Esophagus muscularis mucosa (tissue), 4 donors: Measurements from ENCODE around the gene SNX15. TPM values are rescaled to one million over a fixed set of nuclear protein-coding genes. Genes with fewer than 3 reads are reported as not detected.

ENCODE experiments used
- DNase-seq: peaks from one replicate; pipeline ENCODE4 v3.0.0-alpha.2; 2017; ENCODE audit errors: extremely low spot score
- H3K27ac ChIP-seq, 4 donors: fragments of 200-600 bp; sonication (generic); replicated peaks in 1 of 4; 1 replicate in 3 of 4; 2 replicates in 1 of 4; pipeline ENCODE4 v1.5.1; 2016 to 2019; ENCODE audit warnings: mild to moderate bottlenecking in 1 of 4
- H3K27me3 ChIP-seq, 4 donors: fragments of 200-600 bp; sonication (generic); one replicate each; pipeline versions ENCODE4 v1.5.1 to v1.6.0; 2016 to 2019
- H3K36me3 ChIP-seq, 4 donors: fragments of 200-600 bp; sonication (generic); one replicate each; pipeline ENCODE4 v1.5.1; 2016 to 2019
- H3K4me1 ChIP-seq, 4 donors: fragments of 200-600 bp; sonication (generic); one replicate each; pipeline ENCODE4 v1.5.1; 2016 to 2019
- H3K4me3 ChIP-seq, 4 donors: fragments of 200-600 bp; sonication (generic); 1 replicate in 2 of 4; 2 replicates in 2 of 4; pipeline ENCODE4 v1.5.1; 2016 to 2019; ENCODE audit warnings: mild to moderate bottlenecking in 4 of 4, moderate library complexity in 1 of 4
- H3K9me3 ChIP-seq, 4 donors: fragments of 200-600 bp; sonication (generic); 1 replicate in 3 of 4; 2 replicates in 1 of 4; pipeline ENCODE4 v1.5.1; 2016 to 2019
- EP300 ChIP-seq: sonication (generic); formaldehyde crosslinking; IDR thresholded peaks from one replicate; pipeline ENCODE4 v1.6.1; 2017; ENCODE audit warnings: antibody characterized with exemption
- POLR2A ChIP-seq: fragments of 450-650 bp; IDR thresholded peaks from one replicate; pipeline ENCODE4 v1.6.1; 2017; ENCODE audit warnings: antibody characterized with exemption, moderate library complexity, mild to moderate bottlenecking, low read depth
- POLR2AphosphoS5 ChIP-seq, 2 donors: sonication (generic); formaldehyde crosslinking; IDR thresholded peaks; one replicate each; pipeline ENCODE4 v1.6.1; 2017; ENCODE audit warnings: antibody characterized with exemption in 2 of 2
- WGBS: methylation state at CpG from one replicate; pipeline ENCODE4 v1.1.5; 2018; 5-methylcytosine and 5-hydroxymethylcytosine counted together
- intact Hi-C: fragments of 100-400 bp; cut with DNase I; formaldehyde crosslinking; loops from one replicate; pipeline ENCODE4 v1.15.1; 2023
- total RNA-seq, 4 donors: library from RNA; depleted of rRNA; stranded (reverse); fragments of >200 nt; gene quantifications; one replicate each; pipeline versions ENCODE4 v1.1.0 to v1.2.1, GENCODE V29; 2016
- TF ChIP-seq, protein P1 (sequence below), 3 experiments: fragments of 200-600 bp in 2 of 3; fragments of 450-650 bp in 1 of 3; sonication (generic) in 2 of 3; IDR thresholded peaks; one replicate each; pipeline ENCODE4 v1.5.1; 2017 to 2019; ENCODE audit warnings: antibody characterized with exemption in 3 of 3, mild to moderate bottlenecking in 2 of 3, moderate library complexity in 1 of 3

SNX15 gene
- total RNA-seq, 4 donors from 2014 or later = 21.2 to 57.1 (median 33.1) TPM

DNA sequence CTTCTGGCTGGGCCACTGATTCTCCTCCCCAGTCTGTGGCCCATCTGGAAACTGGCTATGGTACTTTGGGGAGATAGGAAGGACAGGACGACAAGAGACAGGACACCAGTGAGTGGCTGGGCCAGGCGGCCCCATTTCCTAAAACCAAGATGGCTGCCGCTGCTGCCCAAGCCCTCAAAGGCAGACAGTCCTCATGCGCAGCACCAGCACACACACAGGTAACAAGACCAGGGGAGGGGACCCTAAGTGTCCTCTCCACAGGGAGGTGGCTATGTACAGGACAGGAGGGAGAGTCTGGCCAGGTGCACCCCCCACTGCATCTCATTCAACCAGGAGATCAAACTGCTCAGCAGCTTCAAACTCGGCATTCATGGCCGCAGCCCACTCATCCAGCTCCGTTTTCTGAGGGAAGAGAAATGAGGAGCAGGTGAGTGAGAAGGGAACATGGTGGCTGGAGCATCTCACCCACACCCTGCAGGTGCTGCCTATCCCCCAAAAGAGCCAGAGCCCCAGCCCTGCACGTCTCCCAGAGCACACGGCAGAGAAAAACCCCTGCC is 51.6 kb downstream of the SNX15 start:
- no peak for DNase-seq
- intact Hi-C loops = no loop called here
- H3K4me3 ChIP-seq = no peak overlapping the region
- H3K27me3 ChIP-seq = no peaks in the 10 kb centered on the region
- peaks cover 6 to 8% (median 8%) of the 10 kb centered on the region in 4 donors for H3K4me1 ChIP-seq
- H3K36me3 ChIP-seq = no peaks in the 10 kb centered on the region
- H3K27ac ChIP-seq = no peak overlapping the region
- H3K9me3 ChIP-seq = no peaks in the 10 kb centered on the region
- TF ChIP-seq POLR2AphosphoS5 (IDR thresholded peaks at IDR 0.05) (no peak), EP300 (no peak), POLR2A (no peak)
- TF ChIP-seq, protein P1, sequence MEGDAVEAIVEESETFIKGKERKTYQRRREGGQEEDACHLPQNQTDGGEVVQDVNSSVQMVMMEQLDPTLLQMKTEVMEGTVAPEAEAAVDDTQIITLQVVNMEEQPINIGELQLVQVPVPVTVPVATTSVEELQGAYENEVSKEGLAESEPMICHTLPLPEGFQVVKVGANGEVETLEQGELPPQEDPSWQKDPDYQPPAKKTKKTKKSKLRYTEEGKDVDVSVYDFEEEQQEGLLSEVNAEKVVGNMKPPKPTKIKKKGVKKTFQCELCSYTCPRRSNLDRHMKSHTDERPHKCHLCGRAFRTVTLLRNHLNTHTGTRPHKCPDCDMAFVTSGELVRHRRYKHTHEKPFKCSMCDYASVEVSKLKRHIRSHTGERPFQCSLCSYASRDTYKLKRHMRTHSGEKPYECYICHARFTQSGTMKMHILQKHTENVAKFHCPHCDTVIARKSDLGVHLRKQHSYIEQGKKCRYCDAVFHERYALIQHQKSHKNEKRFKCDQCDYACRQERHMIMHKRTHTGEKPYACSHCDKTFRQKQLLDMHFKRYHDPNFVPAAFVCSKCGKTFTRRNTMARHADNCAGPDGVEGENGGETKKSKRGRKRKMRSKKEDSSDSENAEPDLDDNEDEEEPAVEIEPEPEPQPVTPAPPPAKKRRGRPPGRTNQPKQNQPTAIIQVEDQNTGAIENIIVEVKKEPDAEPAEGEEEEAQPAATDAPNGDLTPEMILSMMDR (IDR thresholded peaks at IDR 0.05) = no peak
- 92% methylated on average over 9 of the region's 9 CpGs for WGBS

DNA sequence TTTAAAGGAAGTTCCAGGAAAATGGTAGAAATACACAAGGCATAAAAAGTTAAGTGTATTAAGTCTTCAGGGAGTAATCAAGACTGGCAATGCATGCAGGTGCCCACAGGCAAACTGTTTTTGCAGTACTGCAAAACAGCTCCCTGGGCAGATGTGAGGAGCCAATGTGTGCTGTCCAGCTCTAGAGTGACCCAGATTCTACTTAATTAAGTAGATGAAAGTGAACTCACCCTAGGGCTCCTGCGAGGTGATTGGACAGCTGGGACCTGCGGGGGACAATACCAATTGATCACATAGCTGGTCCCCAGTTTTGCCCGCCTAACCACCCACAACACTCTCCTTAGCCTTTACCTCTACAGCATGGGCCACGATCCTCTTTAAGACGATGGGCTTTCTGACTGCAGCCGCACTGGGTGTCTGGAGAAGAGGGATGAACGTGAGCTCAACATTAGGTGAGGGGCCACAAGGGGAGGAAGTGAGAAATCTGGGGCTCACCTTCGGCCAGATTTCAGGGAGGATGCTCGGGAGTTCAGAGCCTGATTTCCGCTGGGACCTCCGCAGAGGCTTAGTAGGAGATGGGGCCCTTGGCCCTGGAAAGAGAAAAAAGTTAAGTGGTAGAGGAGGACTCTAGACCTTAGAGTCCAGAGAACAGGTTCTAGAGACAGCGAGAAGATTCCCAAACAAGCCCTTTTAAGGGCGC is 56.0 kb downstream of the SNX15 start:
- peaks cover 17 to 24% (median 21%) of the 10 kb centered on the region in 4 donors for H3K4me1 ChIP-seq
- TF ChIP-seq POLR2AphosphoS5 (IDR thresholded peaks at IDR 0.05) (no peak), EP300 (no peak), POLR2A (no peak)
- TF ChIP-seq, protein P1 (IDR thresholded peaks at IDR 0.05) = no peak
- H3K27me3 ChIP-seq = no peaks in the 10 kb centered on the region
- DNase-seq = no peak
- H3K27ac ChIP-seq = peak overlapping the region; percentile 90 to 97 (median 92)
- peak overlapping the region; percentile 64 to 93 (median 83) for H3K4me3 ChIP-seq
- peaks cover 15 to 34% (median 32%) of the 10 kb centered on the region in 4 donors for H3K36me3 ChIP-seq
- WGBS = 7% methylated on average over 13 of the region's 13 CpGs
- intact Hi-C loops = loop anchor here (5.0 kb wide), 2 partner anchors 36 to 71 kb away; partner anchors contain the start of gene ARL2
- no peaks in the 10 kb centered on the region for H3K9me3 ChIP-seq

DNA sequence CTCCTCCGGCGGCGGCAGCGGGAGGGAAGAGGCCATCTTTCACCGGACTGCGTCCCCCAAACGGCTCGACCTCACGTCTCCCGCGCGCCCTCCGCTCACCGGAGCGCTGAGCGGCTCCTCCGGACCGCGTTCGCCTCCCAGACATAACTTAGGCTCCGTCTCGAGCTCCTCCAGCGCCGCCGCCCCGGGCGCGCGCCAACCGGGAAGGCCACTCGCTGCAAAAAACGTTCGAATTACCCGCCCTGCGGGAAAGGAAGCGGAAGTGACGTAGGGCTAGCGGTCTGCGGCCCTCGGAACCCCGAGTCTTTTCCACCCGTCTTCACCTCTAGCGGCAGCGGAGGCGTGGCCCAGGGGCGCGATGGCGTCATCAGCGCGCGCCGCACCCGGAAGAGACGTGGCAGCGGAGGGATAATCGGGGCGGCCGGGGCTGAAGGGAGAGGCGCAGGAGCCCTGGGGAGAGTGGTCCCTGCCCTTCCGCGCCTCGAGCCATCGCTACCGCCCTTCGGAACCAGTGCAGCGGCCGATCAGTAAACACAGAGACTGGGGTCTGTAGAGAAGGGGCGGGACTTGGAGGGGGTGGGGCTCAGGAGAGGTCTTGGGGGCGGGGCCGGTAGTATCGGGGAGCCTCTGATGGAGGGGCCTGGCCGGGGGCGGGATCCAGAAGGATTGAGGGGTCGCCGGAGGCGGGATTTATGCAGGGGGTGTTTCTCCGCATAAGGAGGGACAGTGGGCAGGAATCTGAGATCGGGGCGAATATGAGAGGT is 56.8 kb downstream of the SNX15 start, which contains the start of the genes CDCA5 and ZFPL1:
CDCA5 (minus strand) TSS at position 207 of the 764 bp plus-strand sequence; CDS start at position 145, 62 bp downstream.
ZFPL1 (plus strand) TSS at position 389 of the 764 bp plus-strand sequence. CDS start 477 bp downstream, outside the sequence.
- H3K9me3 ChIP-seq = no peaks in the 10 kb centered on the region
- peaks cover 17 to 24% (median 21%) of the 10 kb centered on the region in 4 donors for H3K4me1 ChIP-seq
- peak within 1 kb of the TSS; percentile 64 to 93 (median 83) for H3K4me3 ChIP-seq
- peaks cover 22 to 41% (median 40%) of the 10 kb centered on the region in 4 donors for H3K36me3 ChIP-seq
- no peaks in the 10 kb centered on the region for H3K27me3 ChIP-seq
- intact Hi-C loops = loop anchor here (1.0 to 5.0 kb wide), 3 partner anchors 12 to 72 kb away; partner anchors contain the start of genes ARL2 and VPS51
- under 1% methylated on average over 68 of the region's 79 CpGs for WGBS
- TF ChIP-seq EP300 (no peak), POLR2A (no peak), POLR2AphosphoS5 (IDR thresholded peaks at IDR 0.05) (peak; percentile 96 to 99)
- TF ChIP-seq, protein P1 (IDR thresholded peaks at IDR 0.05) = peak in 1 of 3 experiments; percentile 28
- peak; percentile 99 for DNase-seq
- peak within 1 kb of the TSS; percentile 90 to 97 (median 92) for H3K27ac ChIP-seq

DNA sequence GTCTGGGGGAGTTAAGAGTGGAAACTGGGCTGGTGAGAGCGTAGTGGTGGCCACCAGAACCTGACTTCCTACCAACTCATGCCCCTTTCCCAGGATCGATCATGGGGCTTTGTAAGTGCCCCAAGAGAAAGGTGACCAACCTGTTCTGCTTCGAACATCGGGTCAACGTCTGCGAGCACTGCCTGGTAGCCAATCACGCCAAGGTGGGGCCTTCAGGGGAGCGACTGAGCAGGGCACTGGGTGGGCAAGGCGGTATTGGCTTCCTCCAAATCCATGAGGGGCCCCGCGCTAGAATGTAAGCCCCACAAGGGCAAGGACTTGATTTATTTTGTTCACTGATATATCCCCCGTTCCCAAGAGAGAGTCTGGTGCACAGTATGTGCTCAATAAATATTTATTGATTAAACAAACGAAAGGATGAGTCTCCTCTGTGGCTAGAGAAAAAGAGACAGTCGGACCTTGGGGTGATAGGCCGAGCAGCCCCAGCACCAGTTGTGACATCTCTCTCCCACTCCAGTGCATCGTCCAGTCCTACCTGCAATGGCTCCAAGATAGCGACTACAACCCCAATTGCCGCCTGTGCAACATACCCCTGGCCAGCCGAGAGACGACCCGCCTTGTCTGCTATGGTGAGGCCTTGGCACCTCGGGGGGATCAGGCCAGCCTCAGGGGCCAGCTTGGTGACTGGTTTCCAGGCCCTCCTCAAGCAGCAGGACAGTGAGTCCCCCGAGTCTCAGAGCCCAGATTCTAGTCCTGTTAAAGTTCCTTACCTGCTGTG is 57.5 kb downstream of the SNX15 start:
- no peak for DNase-seq
- TF ChIP-seq POLR2AphosphoS5 (IDR thresholded peaks at IDR 0.05) (no peak), EP300 (no peak)
- Histone ChIP-seq H3K27ac (peak overlapping the region; percentile 90 to 97 (median 92)), H3K36me3 (peaks cover 22 to 48% (median 47%) of the 10 kb centered on the region in 4 donors), H3K27me3 (no peaks in the 10 kb centered on the region), H3K4me3 (peak overlapping the region; percentile 64 to 93 (median 83)), H3K4me1 (peaks cover 17 to 24% (median 21%) of the 10 kb centered on the region in 4 donors), H3K9me3 (no peaks in the 10 kb centered on the region)
- intact Hi-C loops = loop anchor here (1.0 to 5.0 kb wide), 3 partner anchors 12 to 72 kb away; partner anchors contain the start of genes ARL2 and VPS51
- WGBS = 49% methylated on average over 22 of the region's 23 CpGs
